Measurements from ENCODE around the gene NAPEPLD.

DNA sequence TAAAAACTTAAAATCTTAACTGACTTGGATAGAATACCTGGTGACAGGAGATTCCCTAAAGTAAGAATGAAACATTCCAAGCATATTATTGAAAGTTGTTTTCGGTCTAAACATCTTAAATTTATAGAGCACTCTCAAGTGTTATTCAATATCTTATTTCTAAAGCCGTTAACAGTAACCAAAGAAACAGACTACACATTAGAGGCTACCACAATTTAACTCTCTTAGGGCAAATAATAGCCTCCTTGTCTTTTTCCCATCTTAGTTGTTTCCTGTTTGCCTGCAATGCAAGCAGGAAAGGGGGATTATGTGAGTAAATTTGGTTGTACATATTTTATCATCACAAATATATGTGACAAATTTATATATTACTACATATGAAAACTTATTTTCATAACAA lies 31.4 kb downstream of the NAPEPLD start:
- TF ChIP-seq YY1 (IDR thresholded peaks at IDR 0.05; ENCODE audit: insufficient read depth, insufficient read length), result no peak
- no peak for TF ChIP-seq SUZ12 (IDR thresholded peaks at IDR 0.05; ENCODE audit: extremely low read depth, insufficient read depth, insufficient read length)
